ENCODE results near the gene ANXA3.
"Not testable (repeated sequence)": the region's sequence is repeated elsewhere in the genome, so short reads cannot be mapped to it uniquely, and the experiment has no call there.

Gene ANXA3

GRCh38 chr4:78592088-78592783 lies 40.7 kb downstream of the ANXA3 start:
- peak; percentile 13 for DNase-seq (ENCODE audit: low read depth, low spot score)

GRCh38 chr4:78596111-78596742 lies 44.7 kb downstream of the ANXA3 start:
- Histone ChIP-seq H3K4me1 (ENCODE audit: control insufficient read depth, insufficient read depth, low read length) (no peaks in the 10 kb centered on the region), H3K9me3 (ENCODE audit: control insufficient read depth, insufficient read depth, low read length) (no peaks in the 10 kb centered on the region), H3K27ac (ENCODE audit: low read length) (no peak overlapping the region), H3K4me3 (ENCODE audit: low read length) (no peak overlapping the region), H3K36me3 (ENCODE audit: control insufficient read depth, insufficient read depth, low read length) (no peaks in the 10 kb centered on the region), H3K27me3 (ENCODE audit: control insufficient read depth, insufficient read depth, low read length) (no peaks in the 10 kb centered on the region)
- no peak for DNase-seq (ENCODE audit: low read depth, low spot score)
- no CpG with 5 or more reads among the region's 3 CpGs for WGBS (ENCODE audit: insufficient coverage, insufficient read length)

More at GRCh38 chr4:78592088-78592783, 40.7 kb downstream of the ANXA3 start:
- Histone ChIP-seq H3K9me3 (ENCODE audit: control insufficient read depth, insufficient read depth, low read length) (no peaks in the 10 kb centered on the region), H3K27ac (ENCODE audit: low read length) (no peak overlapping the region), H3K4me1 (ENCODE audit: control insufficient read depth, insufficient read depth, low read length) (no peaks in the 10 kb centered on the region), H3K27me3 (ENCODE audit: control insufficient read depth, insufficient read depth, low read length) (no peaks in the 10 kb centered on the region), H3K36me3 (ENCODE audit: control insufficient read depth, insufficient read depth, low read length) (no peaks in the 10 kb centered on the region), H3K4me3 (ENCODE audit: low read length) (no peak overlapping the region)
- WGBS (ENCODE audit: insufficient coverage, insufficient read length) = no CpG with 5 or more reads among the region's 3 CpGs

- whole genome bisulfite sequencing (ENCODE audit: insufficient coverage, insufficient read length) = no CpG with 5 or more reads among the region's 10 CpGs
- not testable (repeated sequence) for H3K27ac ChIP-seq (ENCODE audit: low read length); H3K9me3 ChIP-seq (ENCODE audit: control insufficient read depth, insufficient read depth, low read length); H3K36me3 ChIP-seq (ENCODE audit: control insufficient read depth, insufficient read depth, low read length); H3K4me1 ChIP-seq (ENCODE audit: control insufficient read depth, insufficient read depth, low read length); H3K4me3 ChIP-seq (ENCODE audit: low read length); H3K27me3 ChIP-seq (ENCODE audit: control insufficient read depth, insufficient read depth, low read length); DNase-seq (ENCODE audit: low read depth, low spot score)
Measured at GRCh38 chr4:78598431-78598830, 46.9 kb downstream of the ANXA3 start.

- no peaks in the 10 kb centered on the region for H3K27me3 ChIP-seq (ENCODE audit: control insufficient read depth, insufficient read depth, low read length)
- no peak overlapping the region for H3K4me3 ChIP-seq (ENCODE audit: low read length)
- no peak overlapping the region for H3K27ac ChIP-seq (ENCODE audit: low read length)
- H3K36me3 ChIP-seq (ENCODE audit: control insufficient read depth, insufficient read depth, low read length) = no peaks in the 10 kb centered on the region
- no peak for DNase-seq (ENCODE audit: low read depth, low spot score)
- WGBS (ENCODE audit: insufficient coverage, insufficient read length) = no CpG with 5 or more reads among the region's 4 CpGs
- no peaks in the 10 kb centered on the region for H3K9me3 ChIP-seq (ENCODE audit: control insufficient read depth, insufficient read depth, low read length)
- H3K4me1 ChIP-seq (ENCODE audit: control insufficient read depth, insufficient read depth, low read length) = no peaks in the 10 kb centered on the region
Measured at GRCh38 chr4:78599147-78599546, 47.6 kb downstream of the ANXA3 start.

GRCh38 chr4:78599931-78600375 lies 48.4 kb downstream of the ANXA3 start:
- no CpG with 5 or more reads among the region's 2 CpGs for WGBS (ENCODE audit: insufficient coverage, insufficient read length)
- DNase-seq (ENCODE audit: low read depth, low spot score) = no peak
- no peaks in the 10 kb centered on the region for H3K4me1 ChIP-seq (ENCODE audit: control insufficient read depth, insufficient read depth, low read length)
- no peaks in the 10 kb centered on the region for H3K27me3 ChIP-seq (ENCODE audit: control insufficient read depth, insufficient read depth, low read length)
- H3K27ac ChIP-seq (ENCODE audit: low read length) = no peak overlapping the region
- no peaks in the 10 kb centered on the region for H3K9me3 ChIP-seq (ENCODE audit: control insufficient read depth, insufficient read depth, low read length)
- H3K36me3 ChIP-seq (ENCODE audit: control insufficient read depth, insufficient read depth, low read length) = no peaks in the 10 kb centered on the region
- no peak overlapping the region for H3K4me3 ChIP-seq (ENCODE audit: low read length)

- H3K27me3 ChIP-seq (ENCODE audit: control insufficient read depth, insufficient read depth, low read length) = no peaks in the 10 kb centered on the region
- no peaks in the 10 kb centered on the region for H3K9me3 ChIP-seq (ENCODE audit: control insufficient read depth, insufficient read depth, low read length)
- H3K4me3 ChIP-seq (ENCODE audit: low read length) = no peak overlapping the region
- no peaks in the 10 kb centered on the region for H3K4me1 ChIP-seq (ENCODE audit: control insufficient read depth, insufficient read depth, low read length)
- no peak for DNase-seq (ENCODE audit: low read depth, low spot score)
- WGBS (ENCODE audit: insufficient coverage, insufficient read length) = no CpG with 5 or more reads among the region's 7 CpGs
- no peak overlapping the region for H3K27ac ChIP-seq (ENCODE audit: low read length)
- H3K36me3 ChIP-seq (ENCODE audit: control insufficient read depth, insufficient read depth, low read length) = no peaks in the 10 kb centered on the region
Measured at GRCh38 chr4:78601013-78601412, 49.4 kb downstream of the ANXA3 start.

GRCh38 chr4:78602334-78602733 lies 50.8 kb downstream of the ANXA3 start:
- no peaks in the 10 kb centered on the region for H3K4me1 ChIP-seq (ENCODE audit: control insufficient read depth, insufficient read depth, low read length)
- no CpG with 5 or more reads among the region's 3 CpGs for WGBS (ENCODE audit: insufficient coverage, insufficient read length)

GRCh38 chr4:78603384-78603783 lies 51.8 kb downstream of the ANXA3 start:
- Histone ChIP-seq H3K9me3 (ENCODE audit: control insufficient read depth, insufficient read depth, low read length) (no peaks in the 10 kb centered on the region), H3K4me3 (ENCODE audit: low read length) (no peak overlapping the region), H3K27me3 (ENCODE audit: control insufficient read depth, insufficient read depth, low read length) (no peaks in the 10 kb centered on the region), H3K4me1 (ENCODE audit: control insufficient read depth, insufficient read depth, low read length) (no peaks in the 10 kb centered on the region), H3K36me3 (ENCODE audit: control insufficient read depth, insufficient read depth, low read length) (0 out of 2 replicates have a peak, but pooled peaks cover 3% of the 10 kb centered on the region), H3K27ac (ENCODE audit: low read length) (no peak overlapping the region)
- DNase-seq (ENCODE audit: low read depth, low spot score) = no peak
- WGBS (ENCODE audit: insufficient coverage, insufficient read length) = no CpG with 5 or more reads among the region's 3 CpGs

More at GRCh38 chr4:78602334-78602733, 50.8 kb downstream of the ANXA3 start:
- no peaks in the 10 kb centered on the region for H3K27me3 ChIP-seq (ENCODE audit: control insufficient read depth, insufficient read depth, low read length)
- H3K9me3 ChIP-seq (ENCODE audit: control insufficient read depth, insufficient read depth, low read length) = no peaks in the 10 kb centered on the region
- H3K27ac ChIP-seq (ENCODE audit: low read length) = no peak overlapping the region
- DNase-seq (ENCODE audit: low read depth, low spot score) = no peak
- H3K36me3 ChIP-seq (ENCODE audit: control insufficient read depth, insufficient read depth, low read length) = 0 out of 2 replicates have a peak, but pooled peaks cover 3% of the 10 kb centered on the region
- no peak overlapping the region for H3K4me3 ChIP-seq (ENCODE audit: low read length)

- H3K36me3 ChIP-seq (ENCODE audit: control insufficient read depth, insufficient read depth, low read length) = 0 out of 2 replicates have a peak, but pooled peaks cover 3% of the 10 kb centered on the region
- no peak overlapping the region for H3K27ac ChIP-seq (ENCODE audit: low read length)
- DNase-seq (ENCODE audit: low read depth, low spot score) = no peak
- H3K27me3 ChIP-seq (ENCODE audit: control insufficient read depth, insufficient read depth, low read length) = no peaks in the 10 kb centered on the region
- no peaks in the 10 kb centered on the region for H3K4me1 ChIP-seq (ENCODE audit: control insufficient read depth, insufficient read depth, low read length)
- H3K9me3 ChIP-seq (ENCODE audit: control insufficient read depth, insufficient read depth, low read length) = no peaks in the 10 kb centered on the region
- no peak overlapping the region for H3K4me3 ChIP-seq (ENCODE audit: low read length)
- no CpG with 5 or more reads among the region's 2 CpGs for WGBS (ENCODE audit: insufficient coverage, insufficient read length)
Measured at GRCh38 chr4:78604988-78605387, 53.4 kb downstream of the ANXA3 start.

- Histone ChIP-seq H3K4me3 (ENCODE audit: low read length) (no peak overlapping the region), H3K4me1 (ENCODE audit: control insufficient read depth, insufficient read depth, low read length) (no peaks in the 10 kb centered on the region), H3K36me3 (ENCODE audit: control insufficient read depth, insufficient read depth, low read length) (0 out of 2 replicates have a peak, but pooled peaks cover 3% of the 10 kb centered on the region), H3K9me3 (ENCODE audit: control insufficient read depth, insufficient read depth, low read length) (no peaks in the 10 kb centered on the region), H3K27ac (ENCODE audit: low read length) (no peak overlapping the region), H3K27me3 (ENCODE audit: control insufficient read depth, insufficient read depth, low read length) (no peaks in the 10 kb centered on the region)
- no CpG with 5 or more reads among the region's 3 CpGs for WGBS (ENCODE audit: insufficient coverage, insufficient read length)
- no peak for DNase-seq (ENCODE audit: low read depth, low spot score)
Measured at GRCh38 chr4:78606035-78606434, 54.5 kb downstream of the ANXA3 start.
